ENCODE results near the gene STXBP3.

The STXBP3 gene

GRCh38 chr1:108826081-108826635 is 79.7 kb downstream of the STXBP3 start:
- no peak for DNase-seq
- in situ Hi-C loops (cut with HindIII; ENCODE audit: low pct_ligation_motif_present, low pct_unique_long_range_greater_than_20kb, low sequenced_read_pairs) = no loop called here

GRCh38 chr1:108828074-108828961 is 81.8 kb downstream of the STXBP3 start:
- DNase-seq = peak; percentile 73
- in situ Hi-C loops (cut with HindIII; ENCODE audit: low pct_ligation_motif_present, low pct_unique_long_range_greater_than_20kb, low sequenced_read_pairs) = no loop called here

- no peak for DNase-seq
- in situ Hi-C loops (cut with HindIII; ENCODE audit: low pct_ligation_motif_present, low pct_unique_long_range_greater_than_20kb, low sequenced_read_pairs) = no loop called here
Measured at GRCh38 chr1:108829498-108829916, 83.0 kb downstream of the STXBP3 start.

DNA sequence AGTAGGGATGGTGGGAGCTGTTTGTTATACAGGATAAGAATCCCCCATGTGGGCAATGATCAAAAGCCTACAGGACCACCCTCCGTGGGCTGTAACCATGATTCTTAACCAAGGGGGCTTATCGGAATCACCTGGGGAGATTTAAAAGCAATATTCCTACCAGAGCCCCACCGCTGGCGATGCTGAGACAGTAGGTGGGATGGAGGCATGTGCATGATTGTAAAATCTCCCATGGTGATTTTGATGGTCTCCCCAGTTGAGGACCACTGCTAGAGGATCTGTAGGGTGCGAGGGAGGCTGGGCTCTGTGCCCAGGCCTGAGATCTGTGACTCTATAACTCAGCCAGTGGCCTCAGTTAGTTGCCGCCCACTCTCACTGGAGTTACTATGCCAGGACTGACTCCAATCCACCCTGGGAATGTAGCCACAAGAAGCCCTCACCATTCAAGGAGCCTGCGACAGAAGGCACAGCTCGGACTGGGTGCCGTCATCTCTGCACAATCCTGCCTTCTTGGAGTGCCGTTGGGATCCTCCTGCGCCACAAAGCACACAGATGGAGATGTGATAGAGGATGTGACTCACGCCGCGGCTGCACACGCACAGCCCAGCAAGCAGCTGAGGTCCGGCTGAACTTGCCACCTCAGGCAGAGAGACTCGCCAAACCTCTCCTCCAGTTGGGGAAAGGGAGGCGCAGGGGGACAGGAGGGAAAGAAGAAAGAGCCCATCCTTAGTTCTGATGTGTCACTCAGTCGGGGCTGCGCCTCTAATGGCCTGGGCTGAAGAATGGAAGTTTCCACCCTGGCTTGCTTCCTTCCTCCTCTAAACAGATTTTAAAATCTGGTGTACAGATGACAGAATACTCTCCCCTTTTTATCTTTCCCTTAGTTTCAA is 83.9 kb downstream of the STXBP3 start:
- in situ Hi-C loops (cut with HindIII; ENCODE audit: low pct_ligation_motif_present, low pct_unique_long_range_greater_than_20kb, low sequenced_read_pairs) = no loop called here
- DNase-seq = no peak

- no peak for DNase-seq
- in situ Hi-C loops (cut with HindIII; ENCODE audit: low pct_ligation_motif_present, low pct_unique_long_range_greater_than_20kb, low sequenced_read_pairs) = no loop called here
Measured at GRCh38 chr1:108831225-108831624, 84.8 kb downstream of the STXBP3 start.

DNA sequence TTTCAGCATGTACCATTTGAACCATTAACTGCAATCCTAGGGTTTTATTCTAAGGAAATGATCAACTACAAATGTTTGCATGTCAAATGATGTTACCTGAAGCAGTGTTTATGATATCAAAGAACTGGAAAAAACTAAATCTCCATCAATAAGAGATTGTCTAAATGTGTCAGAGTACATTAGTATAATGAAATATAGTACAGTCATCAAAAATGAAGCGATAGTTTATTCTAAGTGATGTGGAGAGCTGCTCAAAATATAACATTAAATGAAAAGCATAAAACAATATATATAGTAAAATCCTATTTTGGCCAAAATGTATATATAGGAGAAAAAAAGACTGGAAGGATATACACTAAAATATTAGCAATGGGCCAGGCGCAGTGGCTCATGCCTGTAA is 86.5 kb downstream of the STXBP3 start:
- in situ Hi-C loops (cut with HindIII; ENCODE audit: low pct_ligation_motif_present, low pct_unique_long_range_greater_than_20kb, low sequenced_read_pairs) = no loop called here
- DNase-seq = no peak

DNA sequence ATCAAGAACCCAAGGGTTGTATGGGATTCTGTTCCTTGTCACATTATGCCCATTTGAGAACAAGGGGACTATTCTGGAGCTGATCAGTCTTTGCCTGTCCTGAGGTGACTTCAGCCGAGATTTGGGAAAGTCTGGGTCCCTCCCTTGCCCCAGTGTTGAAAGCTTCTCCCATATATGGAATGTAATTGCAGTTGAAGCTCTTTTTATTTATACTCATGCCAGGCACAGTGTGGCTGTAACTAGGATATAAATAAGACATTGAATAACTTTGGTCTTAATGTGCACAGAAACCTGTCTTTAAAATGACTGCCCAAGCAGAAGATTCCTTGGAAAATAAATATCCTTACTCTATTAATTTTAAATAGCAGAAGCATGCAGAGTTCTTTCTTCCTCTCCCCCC is 95.2 kb downstream of the STXBP3 start:
- in situ Hi-C loops (cut with HindIII; ENCODE audit: low pct_ligation_motif_present, low pct_unique_long_range_greater_than_20kb, low sequenced_read_pairs) = no loop called here
- DNase-seq = no peak

GRCh38 chr1:108842525-108843181 is 96.2 kb downstream of the STXBP3 start:
- DNase-seq = no peak
- in situ Hi-C loops (cut with HindIII; ENCODE audit: low pct_ligation_motif_present, low pct_unique_long_range_greater_than_20kb, low sequenced_read_pairs) = no loop called here

- DNase-seq = no peak
- in situ Hi-C loops (cut with HindIII; ENCODE audit: low pct_ligation_motif_present, low pct_unique_long_range_greater_than_20kb, low sequenced_read_pairs) = no loop called here
Measured at GRCh38 chr1:108843390-108844137, 97.1 kb downstream of the STXBP3 start.

- in situ Hi-C loops (cut with HindIII; ENCODE audit: low pct_ligation_motif_present, low pct_unique_long_range_greater_than_20kb, low sequenced_read_pairs) = no loop called here
- DNase-seq = no peak
Measured at GRCh38 chr1:108845446-108845845, 99.0 kb downstream of the STXBP3 start.

- in situ Hi-C loops (cut with HindIII; ENCODE audit: low pct_ligation_motif_present, low pct_unique_long_range_greater_than_20kb, low sequenced_read_pairs) = no loop called here
Measured at GRCh38 chr1:108845991-108846390, 99.5 kb downstream of the STXBP3 start.

DNA sequence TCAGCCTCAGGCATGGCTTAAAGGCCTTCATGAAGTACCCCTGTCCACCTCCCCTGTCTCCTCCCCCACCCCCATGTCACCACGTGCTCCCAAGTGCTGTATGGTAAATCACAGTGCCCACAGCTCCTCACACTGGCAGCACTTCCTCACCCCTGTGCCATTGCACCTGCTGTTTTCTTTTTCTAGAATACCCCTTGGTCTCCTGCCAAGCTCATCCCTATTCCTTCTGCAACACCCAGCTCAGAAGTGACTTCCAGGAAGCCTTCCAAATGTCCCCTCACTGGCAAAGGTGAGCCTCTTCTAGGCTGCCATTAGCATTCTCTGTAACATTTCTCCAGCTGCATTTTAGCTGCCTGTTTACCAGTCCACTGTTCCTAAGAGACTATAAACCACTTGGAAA is 101.0 kb downstream of the STXBP3 start:
- DNase-seq = no peak
- in situ Hi-C loops (cut with HindIII; ENCODE audit: low pct_ligation_motif_present, low pct_unique_long_range_greater_than_20kb, low sequenced_read_pairs) = no loop called here

More at GRCh38 chr1:108845991-108846390, 99.5 kb downstream of the STXBP3 start:
- no peak for DNase-seq

DNA sequence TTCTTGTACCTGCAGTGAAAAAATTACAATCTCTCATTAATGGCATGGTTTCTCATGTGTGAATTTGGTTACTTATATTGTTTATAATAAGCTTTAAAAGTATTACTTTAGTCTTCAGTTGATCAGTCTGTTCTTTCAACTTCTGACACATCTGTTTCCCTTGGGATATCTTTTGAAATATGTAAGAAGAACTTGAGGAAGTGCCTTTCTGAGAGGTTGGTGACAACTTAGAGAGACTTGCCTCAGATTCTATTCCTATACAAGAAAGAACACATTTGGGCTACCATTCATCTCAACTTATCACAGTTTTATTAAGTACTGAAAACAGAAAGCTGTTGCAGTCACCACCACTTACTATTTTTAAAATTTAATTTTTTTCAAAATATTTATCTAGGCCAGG is 102.3 kb downstream of the STXBP3 start:
- DNase-seq = no peak
- in situ Hi-C loops (cut with HindIII; ENCODE audit: low pct_ligation_motif_present, low pct_unique_long_range_greater_than_20kb, low sequenced_read_pairs) = no loop called here

DNA sequence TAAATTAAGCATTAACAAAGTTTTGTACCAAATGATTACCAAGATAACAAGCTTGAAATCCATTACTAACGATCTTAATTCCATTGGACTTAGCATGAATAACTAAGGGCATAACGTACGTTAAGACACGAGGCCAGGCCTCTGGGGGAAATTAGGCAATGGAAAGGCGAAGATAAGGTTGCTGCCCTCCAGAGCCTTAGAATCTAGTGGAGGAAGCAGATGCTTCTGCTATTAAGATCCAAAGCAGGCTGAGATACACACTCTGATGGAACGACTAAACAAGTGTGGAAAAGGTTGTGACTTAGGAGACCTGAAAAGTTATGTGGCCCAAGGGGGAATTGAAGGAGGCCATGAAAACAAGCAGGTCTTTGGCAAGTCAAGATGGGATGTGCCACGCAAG is 104.5 kb downstream of the STXBP3 start:
- in situ Hi-C loops (cut with HindIII; ENCODE audit: low pct_ligation_motif_present, low pct_unique_long_range_greater_than_20kb, low sequenced_read_pairs) = no loop called here
- no peak for DNase-seq

DNA sequence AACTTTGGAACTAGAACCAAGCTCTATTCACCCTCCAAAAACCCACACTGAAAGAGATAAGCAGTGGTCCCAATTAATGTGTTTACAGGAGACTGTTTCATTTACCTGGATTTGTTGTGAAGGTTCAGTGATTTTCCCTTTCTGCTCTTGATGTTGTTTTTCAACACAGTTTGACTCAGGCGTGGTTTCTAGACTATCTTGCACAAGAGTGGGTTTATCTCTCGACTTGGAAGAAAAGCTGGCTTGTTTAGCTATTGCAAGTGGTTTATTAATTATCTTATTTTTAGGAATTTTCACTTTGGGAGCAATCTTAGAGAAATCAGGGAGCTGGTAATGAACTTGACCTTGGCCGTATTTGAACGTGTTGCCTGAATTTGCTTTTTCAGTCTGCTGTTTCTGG is 105.1 kb downstream of the STXBP3 start:
- in situ Hi-C loops (cut with HindIII; ENCODE audit: low pct_ligation_motif_present, low pct_unique_long_range_greater_than_20kb, low sequenced_read_pairs) = no loop called here

GRCh38 chr1:108852221-108852975 is 105.9 kb downstream of the STXBP3 start:
- in situ Hi-C loops (cut with HindIII; ENCODE audit: low pct_ligation_motif_present, low pct_unique_long_range_greater_than_20kb, low sequenced_read_pairs) = no loop called here
- no peak for DNase-seq

More for the DNA sequence above, 105.1 kb downstream of the STXBP3 start:
- DNase-seq = no peak

- DNase-seq = no peak
- in situ Hi-C loops (cut with HindIII; ENCODE audit: low pct_ligation_motif_present, low pct_unique_long_range_greater_than_20kb, low sequenced_read_pairs) = no loop called here
Measured at GRCh38 chr1:108854221-108855019, 107.9 kb downstream of the STXBP3 start.
